H9 (cell line): ENCODE results near the gene BTBD8. TPM values are rescaled to one million over a fixed set of nuclear protein-coding genes. Genes with fewer than 3 reads are reported as not detected.

Experiments used
- DNase-seq: peaks from one replicate; pipeline ENCODE4 v3.0.0-alpha.2; 2017
- H2AFZ ChIP-seq: one replicate; pipeline ENCODE4 v1.6.1; 2013; ENCODE audit warnings: mild to moderate bottlenecking, low read length, control low read depth, moderate library complexity
- H2AK5ac ChIP-seq: 2 replicates; pipeline ENCODE4 v1.6.1; 2013; ENCODE audit warnings: low read length, control low read depth, mixed read lengths; ENCODE audit not compliant: insufficient read length
- H2BK120ac ChIP-seq: one replicate; pipeline ENCODE4 v1.6.1; 2013; ENCODE audit warnings: low read depth, mild to moderate bottlenecking, low read length, control low read depth, inconsistent platforms; ENCODE audit not compliant: poor library complexity, severe bottlenecking
- H2BK12ac ChIP-seq: 2 replicates; pipeline ENCODE4 v1.6.1; 2013; ENCODE audit warnings: low read length, control low read depth, mixed read lengths, low read depth; ENCODE audit not compliant: insufficient read length
- H2BK15ac ChIP-seq: 2 replicates; pipeline ENCODE4 v1.6.1; 2013; ENCODE audit warnings: low read depth, low read length, control low read depth
- H2BK20ac ChIP-seq: one replicate; pipeline ENCODE4 v1.6.1; 2013; ENCODE audit warnings: low read depth, mild to moderate bottlenecking, low read length, control low read depth, inconsistent platforms; ENCODE audit not compliant: poor library complexity, severe bottlenecking
- H2BK5ac ChIP-seq: 2 replicates; pipeline ENCODE4 v1.6.1; 2013; ENCODE audit warnings: low read length, control low read depth, mixed read lengths; ENCODE audit not compliant: insufficient read length
- H3K14ac ChIP-seq: 2 replicates; pipeline ENCODE4 v1.6.1; 2013; ENCODE audit warnings: low read length, control low read depth; ENCODE audit not compliant: insufficient read depth
- H3K18ac ChIP-seq: 2 replicates; pipeline ENCODE4 v1.6.1; 2013; ENCODE audit warnings: low read depth, mild to moderate bottlenecking, mixed read lengths, low read length, control low read depth; ENCODE audit not compliant: insufficient read length
- H3K23ac ChIP-seq: 2 replicates; pipeline ENCODE4 v1.6.1; 2013; ENCODE audit warnings: low read length, control low read depth, mixed read lengths, low read depth; ENCODE audit not compliant: insufficient read length
- H3K23me2 ChIP-seq: 2 replicates; pipeline ENCODE4 v1.6.1; 2013; ENCODE audit warnings: low read depth, mild to moderate bottlenecking, mixed read lengths, low read length, control low read depth; ENCODE audit not compliant: insufficient read length, poor library complexity, severe bottlenecking
- H3K27ac ChIP-seq: 2 replicates; pipeline ENCODE4 v1.5.1; 2013; ENCODE audit warnings: low read length, control low read depth, mixed read lengths, low read depth; ENCODE audit not compliant: insufficient read length
- H3K27me3 ChIP-seq: 2 replicates; pipeline ENCODE4 v1.6.1; 2013; ENCODE audit warnings: low read length, control low read depth, inconsistent platforms; ENCODE audit not compliant: insufficient read depth
- H3K4ac ChIP-seq: 2 replicates; pipeline ENCODE4 v1.6.1; 2013; ENCODE audit warnings: low read depth, mild to moderate bottlenecking, control low read depth, inconsistent platforms, low read length, moderate library complexity
- H3K4me1 ChIP-seq: 2 replicates; pipeline ENCODE4 v1.6.1; 2013; ENCODE audit warnings: low read length, control low read depth, inconsistent platforms; ENCODE audit not compliant: insufficient read depth
- H3K4me2 ChIP-seq: 2 replicates; pipeline ENCODE4 v1.6.1; 2013; ENCODE audit warnings: low read length, control low read depth, mixed read lengths; ENCODE audit not compliant: insufficient read length, insufficient read depth
- H3K56ac ChIP-seq: 2 replicates; pipeline ENCODE4 v1.6.1; 2013; ENCODE audit warnings: low read depth, mild to moderate bottlenecking, mixed read lengths, low read length, control low read depth; ENCODE audit not compliant: insufficient read length
- H3K79me1 ChIP-seq: 2 replicates; pipeline ENCODE4 v1.6.1; 2013; ENCODE audit warnings: low read depth, mild to moderate bottlenecking, moderate library complexity, low read length, control low read depth, inconsistent platforms; ENCODE audit not compliant: insufficient read depth, poor library complexity, severe bottlenecking
- H3K79me2 ChIP-seq: 2 replicates; pipeline ENCODE4 v1.6.1; 2013; ENCODE audit warnings: low read length, control low read depth, inconsistent platforms; ENCODE audit not compliant: insufficient read depth
- H3K9ac ChIP-seq: 2 replicates; pipeline ENCODE4 v1.6.1; 2013; ENCODE audit warnings: low read length, control low read depth, mixed read lengths; ENCODE audit not compliant: insufficient read length; ENCODE audit errors: extremely low read depth
- H3K9me3 ChIP-seq: one replicate; pipeline ENCODE4 v1.6.1; 2013; ENCODE audit warnings: low read depth, low read length, inconsistent platforms; ENCODE audit not compliant: control insufficient read depth
- H3T11ph ChIP-seq: one replicate; pipeline ENCODE4 v1.6.1; 2013; ENCODE audit warnings: mild to moderate bottlenecking, low read length, control low read depth, inconsistent platforms
- H4K20me1 ChIP-seq: one replicate; pipeline ENCODE4 v1.6.1; 2013; ENCODE audit not compliant: control insufficient read depth, insufficient read length, insufficient read depth
- H4K5ac ChIP-seq: 2 replicates; pipeline ENCODE4 v1.6.1; 2013; ENCODE audit warnings: low read depth, mild to moderate bottlenecking, mixed read lengths, low read length, control low read depth; ENCODE audit not compliant: insufficient read length
- H4K8ac ChIP-seq: replicated peaks from 2 replicates; pipeline ENCODE4 v1.6.1; 2013; ENCODE audit warnings: low read length, control low read depth, mixed read lengths, low read depth; ENCODE audit not compliant: insufficient read length
- H4K91ac ChIP-seq: 2 replicates; pipeline ENCODE4 v1.6.1; 2013; ENCODE audit warnings: low read depth, mild to moderate bottlenecking, moderate library complexity, mixed read lengths, low read length, control low read depth; ENCODE audit not compliant: insufficient read length
- H3K27ac Mint-ChIP-seq, 3 experiments: 2 replicates in 2 of 3; 3 replicates in 1 of 3; pipeline ENCODE4 v1.8.0; 2020 to 2021; ENCODE audit warnings: mixed read lengths in 3 of 3, mild to moderate bottlenecking in 1 of 3, moderate library complexity in 1 of 3
- H3K27me3 Mint-ChIP-seq: 2 replicates; pipeline ENCODE4 v1.8.0; 2021; ENCODE audit warnings: low read depth, mild to moderate bottlenecking, moderate library complexity, mixed read lengths
- H3K36me3 Mint-ChIP-seq, 3 experiments: 2 replicates in 2 of 3; 3 replicates in 1 of 3; pipeline ENCODE4 v1.8.0; 2020 to 2021; ENCODE audit warnings: low read depth in 3 of 3, mixed read lengths in 3 of 3; ENCODE audit not compliant: insufficient read depth in 1 of 3
- H3K4me1 Mint-ChIP-seq, 2 experiments: 2 replicates each; pipeline ENCODE4 v1.8.0; 2020; ENCODE audit warnings: mixed read lengths in 2 of 2
- H3K4me3 Mint-ChIP-seq, 2 experiments: 2 replicates in 1 of 2; 3 replicates in 1 of 2; pipeline ENCODE4 v1.8.0; 2020 to 2021; ENCODE audit warnings: mild to moderate bottlenecking in 2 of 2, mixed read lengths in 2 of 2, moderate library complexity in 1 of 2
- H3K9me3 Mint-ChIP-seq, 2 experiments: 2 replicates in 1 of 2; 3 replicates in 1 of 2; pipeline ENCODE4 v1.8.0; 2020; ENCODE audit warnings: mild to moderate bottlenecking in 2 of 2, mixed read lengths in 2 of 2, moderate library complexity in 1 of 2
- WGBS: extraction: QIAGEN DNeasy Blood & Tissue Kit; methylation state at CpG from one replicate; pipeline ENCODE4 v1.1.7; 2013; ENCODE audit warnings: missing lambda C conversion rate, low lambda C conversion rate, mixed read lengths; ENCODE audit not compliant: insufficient read length; ENCODE audit errors: extremely low coverage; 5-methylcytosine and 5-hydroxymethylcytosine counted together
- total RNA-seq: library from RNA; stranded (reverse); gene quantifications from 2 replicates; pipeline ENCODE4 v1.2.1, GENCODE V29; 2021
- TF ChIP-seq, protein P1 (sequence below): fragments of 200-600 bp; sonication (generic); conservative IDR thresholded peaks from 3 replicates; pipeline ENCODE4 v1.8.0; 2021; ENCODE audit warnings: antibody characterized with exemption, mild to moderate bottlenecking

The BTBD8 gene
- total RNA-seq, 1 experiment from 2014 or later = 1.4 TPM

DNA sequence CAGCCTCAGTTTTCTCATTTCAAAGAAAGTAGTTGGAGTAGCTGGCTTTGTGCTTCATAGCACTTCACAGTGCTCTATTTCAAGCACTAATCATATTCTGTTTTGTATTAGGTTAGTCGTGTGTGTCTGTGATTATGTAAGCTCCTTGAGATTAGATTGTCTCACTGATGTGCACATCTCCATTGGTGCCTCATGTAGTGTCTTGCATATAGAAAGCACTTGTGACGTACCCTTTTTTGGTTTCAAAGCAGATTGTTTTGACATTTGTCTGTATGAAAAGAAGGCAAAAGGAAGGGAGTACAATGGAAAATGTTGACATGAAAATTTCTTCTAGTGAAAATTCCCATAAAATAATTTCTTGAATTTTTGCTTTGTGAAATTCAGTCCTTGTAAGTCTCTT lies 13.9 kb downstream of the BTBD8 start:
- Histone ChIP-seq H4K91ac (no peak overlapping the region), H3K4me2 (no peak overlapping the region), H3K23ac (no peak overlapping the region), H3T11ph (no peak overlapping the region), H2AK5ac (no peak overlapping the region), H2BK15ac (no peak overlapping the region), H3K14ac (no peak overlapping the region), H3K56ac (no peak overlapping the region), H3K9ac (no peak overlapping the region), H3K9me3 (no peaks in the 10 kb centered on the region), H2BK12ac (no peak overlapping the region), H3K4me1 (no peaks in the 10 kb centered on the region), H3K4ac (no peak overlapping the region), H3K27me3 (no peaks in the 10 kb centered on the region), H2BK20ac (no peak overlapping the region), H2AFZ (no peak overlapping the region), H3K27ac (no peak overlapping the region), H3K23me2 (no peaks in the 10 kb centered on the region), H3K18ac (no peak overlapping the region), H4K8ac (no peak overlapping the region), H3K79me2 (no peaks in the 10 kb centered on the region), H2BK120ac (no peak overlapping the region), H2BK5ac (no peak overlapping the region), H3K79me1 (no peaks in the 10 kb centered on the region), H4K20me1 (no peaks in the 10 kb centered on the region), H4K5ac (no peak overlapping the region)
- no peak overlapping the region for H3K4me3 Mint-ChIP-seq
- H3K27me3 Mint-ChIP-seq = no peaks in the 10 kb centered on the region
- TF ChIP-seq, protein P1, sequence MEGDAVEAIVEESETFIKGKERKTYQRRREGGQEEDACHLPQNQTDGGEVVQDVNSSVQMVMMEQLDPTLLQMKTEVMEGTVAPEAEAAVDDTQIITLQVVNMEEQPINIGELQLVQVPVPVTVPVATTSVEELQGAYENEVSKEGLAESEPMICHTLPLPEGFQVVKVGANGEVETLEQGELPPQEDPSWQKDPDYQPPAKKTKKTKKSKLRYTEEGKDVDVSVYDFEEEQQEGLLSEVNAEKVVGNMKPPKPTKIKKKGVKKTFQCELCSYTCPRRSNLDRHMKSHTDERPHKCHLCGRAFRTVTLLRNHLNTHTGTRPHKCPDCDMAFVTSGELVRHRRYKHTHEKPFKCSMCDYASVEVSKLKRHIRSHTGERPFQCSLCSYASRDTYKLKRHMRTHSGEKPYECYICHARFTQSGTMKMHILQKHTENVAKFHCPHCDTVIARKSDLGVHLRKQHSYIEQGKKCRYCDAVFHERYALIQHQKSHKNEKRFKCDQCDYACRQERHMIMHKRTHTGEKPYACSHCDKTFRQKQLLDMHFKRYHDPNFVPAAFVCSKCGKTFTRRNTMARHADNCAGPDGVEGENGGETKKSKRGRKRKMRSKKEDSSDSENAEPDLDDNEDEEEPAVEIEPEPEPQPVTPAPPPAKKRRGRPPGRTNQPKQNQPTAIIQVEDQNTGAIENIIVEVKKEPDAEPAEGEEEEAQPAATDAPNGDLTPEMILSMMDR = no peak
- H3K9me3 Mint-ChIP-seq = no peaks in the 10 kb centered on the region; a peak in 1 of 5 replicates
- 0 out of 4 replicates have a peak, but pooled peaks cover 0 to 2% of the 10 kb centered on the region in 2 experiments for H3K4me1 Mint-ChIP-seq
- DNase-seq = no peak
- no peak overlapping the region for H3K27ac Mint-ChIP-seq
- WGBS = no CpG with 5 or more reads among the region's 2 CpGs
- H3K36me3 Mint-ChIP-seq = peaks cover 0 to 10% (median 0%) of the 10 kb centered on the region in 3 experiments; a peak in 1 of 7 replicates
